GM12865 (cell line): Measurements from ENCODE around the gene RIMS1.

ENCODE experiments used
- DNase-seq: peaks from one replicate; pipeline ENCODE4 v3.0.0; 2010; ENCODE audit warnings: low read depth
- H3K4me3 ChIP-seq: 2 replicates; pipeline ENCODE4 v1.5.1; 2011; ENCODE audit warnings: mild to moderate bottlenecking, low read depth, low read length, control low read depth
- TF ChIP-seq, protein P1 (sequence below): IDR thresholded peaks from 2 replicates; pipeline ENCODE4 v1.5.1; 2011; ENCODE audit warnings: low read length, control low read depth, low read depth, inconsistent platforms; ENCODE audit not compliant: insufficient read depth; ENCODE audit errors: missing control alignments

RIMS1 gene

DNA sequence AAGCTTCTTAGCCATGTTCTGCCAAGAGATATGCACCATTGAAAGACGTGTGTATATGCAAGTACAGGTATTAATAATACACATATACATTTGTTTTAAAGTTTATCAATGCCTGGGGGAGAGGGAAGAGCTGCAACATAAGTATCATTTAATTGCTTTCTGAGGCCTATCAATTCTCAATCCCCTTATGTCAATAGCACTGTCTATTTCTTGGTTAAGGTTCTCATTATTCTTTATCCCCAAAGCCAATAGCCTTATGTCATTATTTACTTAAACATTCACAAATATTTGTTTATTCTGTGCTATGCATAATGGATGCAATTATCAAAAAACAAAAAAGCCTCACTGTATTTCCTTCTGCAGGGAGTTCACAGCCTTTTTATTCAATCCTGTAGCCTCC, 385.2 kb downstream of the RIMS1 start:
- H3K4me3 ChIP-seq = no peak overlapping the region
- TF ChIP-seq, protein P1, sequence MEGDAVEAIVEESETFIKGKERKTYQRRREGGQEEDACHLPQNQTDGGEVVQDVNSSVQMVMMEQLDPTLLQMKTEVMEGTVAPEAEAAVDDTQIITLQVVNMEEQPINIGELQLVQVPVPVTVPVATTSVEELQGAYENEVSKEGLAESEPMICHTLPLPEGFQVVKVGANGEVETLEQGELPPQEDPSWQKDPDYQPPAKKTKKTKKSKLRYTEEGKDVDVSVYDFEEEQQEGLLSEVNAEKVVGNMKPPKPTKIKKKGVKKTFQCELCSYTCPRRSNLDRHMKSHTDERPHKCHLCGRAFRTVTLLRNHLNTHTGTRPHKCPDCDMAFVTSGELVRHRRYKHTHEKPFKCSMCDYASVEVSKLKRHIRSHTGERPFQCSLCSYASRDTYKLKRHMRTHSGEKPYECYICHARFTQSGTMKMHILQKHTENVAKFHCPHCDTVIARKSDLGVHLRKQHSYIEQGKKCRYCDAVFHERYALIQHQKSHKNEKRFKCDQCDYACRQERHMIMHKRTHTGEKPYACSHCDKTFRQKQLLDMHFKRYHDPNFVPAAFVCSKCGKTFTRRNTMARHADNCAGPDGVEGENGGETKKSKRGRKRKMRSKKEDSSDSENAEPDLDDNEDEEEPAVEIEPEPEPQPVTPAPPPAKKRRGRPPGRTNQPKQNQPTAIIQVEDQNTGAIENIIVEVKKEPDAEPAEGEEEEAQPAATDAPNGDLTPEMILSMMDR = no peak
- no peak for DNase-seq

DNA sequence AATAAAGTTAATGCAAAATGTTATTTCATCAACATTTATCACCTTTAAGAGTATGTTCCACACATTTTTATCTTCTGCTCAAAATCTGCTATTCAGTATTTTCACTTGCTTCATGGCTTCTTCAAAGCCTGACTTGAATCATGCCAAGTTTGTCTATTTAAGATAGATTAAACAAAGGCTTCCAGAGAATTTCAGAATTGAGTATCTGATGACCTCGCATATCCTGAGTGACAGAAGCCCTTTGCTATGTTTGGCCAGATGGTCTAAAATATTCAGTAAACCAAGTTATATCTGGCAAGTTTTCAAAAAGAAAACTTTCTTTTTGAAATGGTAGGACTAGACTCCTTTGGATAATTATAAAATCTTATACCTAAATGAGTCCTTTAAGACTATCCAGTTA, 386.6 kb downstream of the RIMS1 start:
- DNase-seq = no peak
- H3K4me3 ChIP-seq = no peak overlapping the region
- TF ChIP-seq, protein P1 = no peak

DNA sequence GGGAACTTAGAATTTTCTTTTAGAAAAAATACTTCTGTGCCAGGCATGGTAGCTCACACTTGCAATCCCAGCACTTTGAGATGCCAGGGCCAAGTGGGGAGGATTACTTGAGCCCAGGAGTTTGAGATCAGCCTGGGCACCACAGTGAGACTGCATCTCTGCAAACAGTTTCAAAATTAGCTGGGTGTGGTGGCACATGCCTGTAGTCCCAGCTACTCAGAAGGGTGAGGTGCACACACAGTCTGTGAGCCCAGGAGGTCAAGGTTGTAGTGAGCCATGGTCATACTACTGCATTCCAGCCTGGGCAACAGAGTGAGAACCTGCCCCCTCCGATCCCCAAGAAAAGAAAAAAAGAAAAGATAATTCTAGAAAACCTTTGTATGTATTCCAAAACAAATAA, 389.5 kb downstream of the RIMS1 start:
- DNase-seq = no peak
- TF ChIP-seq, protein P1 = no peak
- H3K4me3 ChIP-seq = no peak overlapping the region

- no peak for DNase-seq
- TF ChIP-seq, protein P1 = no peak
- no peak overlapping the region for H3K4me3 ChIP-seq
These were observed 395.9 kb downstream of the RIMS1 start for GRCh38 chr6:72282201-72282600.

- TF ChIP-seq, protein P1 = no peak
- no peak for DNase-seq
- H3K4me3 ChIP-seq = no peak overlapping the region
These were observed 397.2 kb downstream of the RIMS1 start for GRCh38 chr6:72283571-72283970.

- TF ChIP-seq, protein P1 = no peak
- DNase-seq = no peak
- H3K4me3 ChIP-seq = no peak overlapping the region
These were observed 400.6 kb downstream of the RIMS1 start for GRCh38 chr6:72286911-72287311.

DNA sequence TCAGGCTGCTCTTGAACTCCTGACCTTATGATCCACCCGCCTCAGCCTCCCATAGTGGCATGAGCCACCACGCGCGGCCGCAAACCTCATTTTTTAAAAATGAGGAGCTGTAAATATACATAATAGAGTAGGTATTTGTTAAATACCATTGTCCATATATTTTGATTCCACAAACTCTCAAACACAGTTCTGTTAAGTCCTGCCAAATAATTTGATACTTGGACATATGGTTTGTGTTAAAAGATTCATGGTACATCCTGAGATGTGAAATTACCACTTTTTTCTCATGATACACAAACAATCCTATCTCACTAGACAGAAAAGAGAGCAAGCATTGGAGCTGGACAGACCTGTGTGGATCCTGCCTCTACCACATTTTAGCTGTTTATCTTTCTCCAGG, 401.5 kb downstream of the RIMS1 start:
- H3K4me3 ChIP-seq = no peak overlapping the region
- no peak for DNase-seq
- TF ChIP-seq, protein P1 = no peak
